BLaER1 treated with 17β-estradiol and CSF1 and Interleukin-3, amounts not matched to agents 10 nM and 100 nM (cell line): ENCODE data around the gene RBP5.
A peak's percentile ranks its signal among the peaks of the same experiment; 100 is the strongest.

Experiments
- H3K27ac ChIP-seq, 11 experiments: shearing (Covaris generic); formaldehyde crosslinking; 2 replicates each; pipeline ENCODE4 v1.8.1; 2022
- H3K27me3 ChIP-seq, 11 experiments: shearing (Covaris generic); formaldehyde crosslinking; 2 replicates each; pipeline ENCODE4 v1.8.1; 2022
- H3K36me3 ChIP-seq, 11 experiments: shearing (Covaris generic); formaldehyde crosslinking; 2 replicates each; pipeline ENCODE4 v1.8.1; 2022
- H3K4me1 ChIP-seq, 10 experiments: shearing (Covaris generic); formaldehyde crosslinking; 2 replicates each; pipeline ENCODE4 v1.8.1; 2022
- H3K4me2 ChIP-seq, 11 experiments: shearing (Covaris generic); formaldehyde crosslinking; 2 replicates each; pipeline ENCODE4 v1.8.1; 2022
- H3K4me3 ChIP-seq, 10 experiments: shearing (Covaris generic); formaldehyde crosslinking; 2 replicates each; pipeline ENCODE4 v1.8.1; 2022
- H3K9ac ChIP-seq, 11 experiments: shearing (Covaris generic); formaldehyde crosslinking; 2 replicates each; pipeline ENCODE4 v1.8.1; 2022
- H3K9me3 ChIP-seq, 11 experiments: shearing (Covaris generic); formaldehyde crosslinking; replicated peaks in 1 of 11; 2 replicates each; pipeline ENCODE4 v1.8.1; 2022
- H4K20me1 ChIP-seq, 11 experiments: shearing (Covaris generic); formaldehyde crosslinking; 2 replicates each; pipeline ENCODE4 v1.8.1; 2022
- Cebpa-rat ChIP-seq, 11 experiments: shearing (Covaris generic); IDR thresholded peaks; 2 replicates each; pipeline ENCODE4 v1.8.1; 2022

RBP5 gene

GRCh38 chr12:7096006-7096932 lies 32.4 kb downstream of the RBP5 start:
- Histone ChIP-seq H4K20me1 (peaks cover 0 to 6% (median 0%) of the 10 kb centered on the region in 11 experiments; a peak in 1 of 22 replicates), H3K4me3 (no peak overlapping the region), H3K36me3 (peaks cover 0 to 27% (median 9%) of the 10 kb centered on the region in 11 experiments; a peak in 15 of 22 replicates), H3K27me3 (0 out of 22 replicates have a peak, but pooled peaks cover 0 to 2% (median 0%) of the 10 kb centered on the region in 11 experiments), H3K4me2 (no peak overlapping the region), H3K27ac (no peak overlapping the region), H3K9ac (peak overlapping the region in 1 of 11 experiments; percentile 2; a peak in 1 of 22 replicates), H3K4me1 (peaks cover 11 to 33% (median 12%) of the 10 kb centered on the region in 10 experiments), H3K9me3 (no peaks in the 10 kb centered on the region)
- no peak for TF ChIP-seq Cebpa-rat (IDR thresholded peaks at IDR 0.05)

GRCh38 chr12:7093892-7094291 lies 34.8 kb downstream of the RBP5 start:
- Histone ChIP-seq H3K27ac (no peak overlapping the region), H3K9ac (no peak overlapping the region), H3K36me3 (peaks cover 0 to 14% (median 0%) of the 10 kb centered on the region in 11 experiments; a peak in 7 of 22 replicates), H3K4me2 (no peak overlapping the region), H3K9me3 (no peaks in the 10 kb centered on the region), H3K27me3 (0 out of 22 replicates have a peak, but pooled peaks cover 0 to 5% (median 0%) of the 10 kb centered on the region in 11 experiments), H4K20me1 (no peaks in the 10 kb centered on the region), H3K4me1 (peaks cover 22 to 31% (median 25%) of the 10 kb centered on the region in 10 experiments), H3K4me3 (no peak overlapping the region)
- TF ChIP-seq Cebpa-rat (IDR thresholded peaks at IDR 0.05) = no peak

GRCh38 chr12:7093486-7093885 lies 35.2 kb downstream of the RBP5 start:
- Histone ChIP-seq H3K9ac (no peak overlapping the region; a peak in 2 of 22 replicates), H4K20me1 (no peaks in the 10 kb centered on the region), H3K4me2 (no peak overlapping the region), H3K27ac (no peak overlapping the region), H3K36me3 (peaks cover 0 to 11% (median 0%) of the 10 kb centered on the region in 11 experiments; a peak in 6 of 22 replicates), H3K4me3 (no peak overlapping the region), H3K27me3 (0 out of 22 replicates have a peak, but pooled peaks cover 0 to 5% (median 0%) of the 10 kb centered on the region in 11 experiments), H3K4me1 (peaks cover 22 to 27% (median 25%) of the 10 kb centered on the region in 10 experiments), H3K9me3 (no peaks in the 10 kb centered on the region)
- TF ChIP-seq Cebpa-rat (IDR thresholded peaks at IDR 0.05) = no peak

- no peak for TF ChIP-seq Cebpa-rat (IDR thresholded peaks at IDR 0.05)
- peak overlapping the region in 8 of 11 experiments; percentile 4 to 51 (median 36); a peak in 12 of 22 replicates for H3K9ac ChIP-seq
- H3K36me3 ChIP-seq = peaks cover 0 to 7% (median 0%) of the 10 kb centered on the region in 11 experiments; a peak in 5 of 22 replicates
- no peak overlapping the region; a peak in 1 of 22 replicates for H3K27ac ChIP-seq
- H3K9me3 ChIP-seq = no peaks in the 10 kb centered on the region
- H3K4me3 ChIP-seq = no peak overlapping the region
- H3K4me1 ChIP-seq = peaks cover 22 to 27% (median 25%) of the 10 kb centered on the region in 10 experiments
- 0 out of 22 replicates have a peak, but pooled peaks cover 0 to 5% (median 0%) of the 10 kb centered on the region in 11 experiments for H3K27me3 ChIP-seq
- H4K20me1 ChIP-seq = no peaks in the 10 kb centered on the region
- H3K4me2 ChIP-seq = 0 out of 22 replicates have a peak overlapping the region, but pooled peaks of 1 of the 11 experiments have one; percentile 57
These were observed 35.7 kb downstream of the RBP5 start for GRCh38 chr12:7092986-7093460.

GRCh38 chr12:7092229-7092985 lies 36.3 kb downstream of the RBP5 start, which contains the start of gene C1R:
TSS of gene C1R (minus strand) at chr12:7092445. CDS start at chr12:7092388, 57 bp downstream.
- H4K20me1 ChIP-seq = no peaks in the 10 kb centered on the region
- peaks cover 22 to 27% (median 25%) of the 10 kb centered on the region in 10 experiments for H3K4me1 ChIP-seq
- no peak within 1 kb of the TSS; a peak in 1 of 20 replicates for H3K4me3 ChIP-seq
- peak within 1 kb of the TSS; percentile 32 to 86 (median 64) for H3K4me2 ChIP-seq
- H3K27me3 ChIP-seq = 0 out of 22 replicates have a peak, but pooled peaks cover 0 to 5% (median 0%) of the 10 kb centered on the region in 11 experiments
- peak within 1 kb of the TSS in 8 of 11 experiments; percentile 4 to 51 (median 36); a peak in 15 of 22 replicates for H3K9ac ChIP-seq
- TF ChIP-seq Cebpa-rat (IDR thresholded peaks at IDR 0.05) = no peak
- H3K9me3 ChIP-seq = no peaks in the 10 kb centered on the region
- H3K27ac ChIP-seq = peak within 1 kb of the TSS in 4 of 11 experiments; percentile 14 to 50 (median 36); a peak in 5 of 22 replicates
- peaks cover 0 to 7% (median 0%) of the 10 kb centered on the region in 11 experiments; a peak in 3 of 22 replicates for H3K36me3 ChIP-seq

GRCh38 chr12:7091660-7092228 lies 36.9 kb downstream of the RBP5 start:
- Histone ChIP-seq H3K27me3 (0 out of 22 replicates have a peak, but pooled peaks cover 0 to 5% (median 0%) of the 10 kb centered on the region in 11 experiments), H3K36me3 (peaks cover 0 to 3% (median 0%) of the 10 kb centered on the region in 11 experiments; a peak in 2 of 22 replicates), H3K4me3 (no peak overlapping the region), H4K20me1 (no peaks in the 10 kb centered on the region), H3K9me3 (no peaks in the 10 kb centered on the region), H3K27ac (peak overlapping the region in 4 of 11 experiments; percentile 14 to 50 (median 36); a peak in 3 of 22 replicates), H3K4me2 (peak overlapping the region; percentile 32 to 86 (median 64)), H3K4me1 (peaks cover 22 to 27% (median 25%) of the 10 kb centered on the region in 10 experiments), H3K9ac (peak overlapping the region in 6 of 11 experiments; percentile 4 to 51 (median 32); a peak in 9 of 22 replicates)
- TF ChIP-seq Cebpa-rat (IDR thresholded peaks at IDR 0.05) = no peak

- peak overlapping the region; percentile 32 to 73 (median 59); a peak in 20 of 22 replicates for H3K4me2 ChIP-seq
- peak overlapping the region in 3 of 11 experiments; percentile 9 to 37 (median 12); a peak in 1 of 22 replicates for H3K9ac ChIP-seq
- no peak for TF ChIP-seq Cebpa-rat (IDR thresholded peaks at IDR 0.05)
These were observed 37.5 kb downstream of the RBP5 start for GRCh38 chr12:7091171-7091570.

More at GRCh38 chr12:7091171-7091570, 37.5 kb downstream of the RBP5 start:
- Histone ChIP-seq H3K27me3 (0 out of 22 replicates have a peak, but pooled peaks cover 0 to 5% (median 0%) of the 10 kb centered on the region in 11 experiments), H3K4me3 (no peak overlapping the region), H3K9me3 (no peaks in the 10 kb centered on the region), H3K4me1 (peaks cover 22 to 27% (median 25%) of the 10 kb centered on the region in 10 experiments), H4K20me1 (no peaks in the 10 kb centered on the region), H3K36me3 (no peaks in the 10 kb centered on the region), H3K27ac (no peak overlapping the region)
